HG03196 (cell line): ENCODE data around the gene RFTN1.

Experiments used
- ATAC-seq: cut with Tn5 transposase; IDR thresholded peaks from one replicate; pipeline ENCODE4 v1.9.1; 2021; ENCODE audit not compliant: unreplicated experiment

The RFTN1 gene

DNA sequence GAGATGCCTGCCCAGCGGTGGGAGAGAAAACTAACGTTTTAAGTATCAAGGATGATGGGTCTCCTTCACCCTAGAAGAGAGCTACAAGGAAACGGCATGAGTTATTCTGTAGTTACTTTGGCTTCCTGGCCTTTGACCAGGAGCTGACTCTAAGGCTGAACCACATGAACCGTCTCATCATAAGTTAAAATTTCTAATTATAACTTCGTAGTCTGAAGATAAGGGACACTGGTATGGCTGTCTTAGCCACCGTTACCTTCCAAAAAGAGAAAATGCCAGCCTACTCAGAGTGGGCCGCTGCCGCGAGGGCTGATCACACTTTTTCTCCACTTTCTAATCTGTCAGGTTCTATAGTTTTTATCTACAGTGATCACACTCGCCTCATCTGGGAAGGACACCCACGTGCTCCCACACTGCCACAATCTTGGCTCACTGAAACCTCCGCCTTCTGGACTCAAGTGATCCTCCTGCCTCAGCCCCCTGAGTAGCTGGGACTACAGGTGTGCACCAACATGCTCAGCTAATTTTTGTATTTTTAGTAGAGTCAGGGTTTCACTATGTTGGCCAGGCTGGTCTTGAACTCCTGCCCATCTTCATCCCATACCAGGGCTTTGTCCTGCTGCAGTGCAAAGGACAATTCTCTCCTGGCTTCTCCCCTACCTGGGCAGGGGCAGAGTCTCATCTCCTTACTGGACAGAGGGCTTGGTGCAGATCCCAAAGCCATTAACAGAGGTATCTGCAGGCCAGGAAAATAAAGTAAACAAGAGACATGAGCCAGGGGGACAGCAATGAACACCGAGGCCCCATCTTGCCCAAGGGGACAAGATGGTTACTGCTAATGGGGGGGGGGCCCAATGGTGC, 73.4 kb downstream of the RFTN1 start:
- ATAC-seq, result no peak

DNA sequence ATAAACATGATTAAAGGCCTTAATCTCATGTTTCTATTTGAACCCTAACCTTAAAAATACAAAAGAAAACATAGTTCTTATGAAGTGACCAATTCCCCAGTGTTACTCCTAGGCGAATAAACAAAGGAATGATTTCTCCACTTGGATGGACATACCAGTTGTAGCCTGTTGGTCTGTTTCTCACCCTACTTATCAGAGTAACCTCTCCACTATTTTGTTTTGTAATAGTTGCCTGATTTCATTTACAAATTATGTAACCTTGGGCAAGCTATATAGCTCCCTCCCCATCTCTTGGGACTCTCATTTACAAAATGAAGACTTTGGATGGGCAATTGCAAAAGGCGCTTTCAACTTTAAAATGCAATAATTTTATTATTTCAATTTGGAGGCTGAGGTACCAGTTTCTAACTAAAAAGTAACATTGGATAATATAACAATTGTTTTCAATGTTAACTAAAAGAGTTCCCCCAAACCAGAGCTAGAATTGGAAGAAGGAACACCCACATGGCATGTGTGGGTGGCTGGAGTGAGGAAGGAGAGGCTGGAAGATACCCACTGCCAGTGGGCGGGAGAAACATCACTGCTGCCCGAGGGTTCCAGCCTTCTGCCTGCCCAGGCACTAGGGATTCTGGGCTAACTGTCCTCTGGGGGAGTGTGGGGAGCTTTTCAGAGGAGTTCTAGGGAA, 74.2 kb downstream of the RFTN1 start:
- ATAC-seq, result no peak

- no peak for ATAC-seq
Measured at GRCh38 chr3:16437640-16438039, 75.9 kb downstream of the RFTN1 start.

DNA sequence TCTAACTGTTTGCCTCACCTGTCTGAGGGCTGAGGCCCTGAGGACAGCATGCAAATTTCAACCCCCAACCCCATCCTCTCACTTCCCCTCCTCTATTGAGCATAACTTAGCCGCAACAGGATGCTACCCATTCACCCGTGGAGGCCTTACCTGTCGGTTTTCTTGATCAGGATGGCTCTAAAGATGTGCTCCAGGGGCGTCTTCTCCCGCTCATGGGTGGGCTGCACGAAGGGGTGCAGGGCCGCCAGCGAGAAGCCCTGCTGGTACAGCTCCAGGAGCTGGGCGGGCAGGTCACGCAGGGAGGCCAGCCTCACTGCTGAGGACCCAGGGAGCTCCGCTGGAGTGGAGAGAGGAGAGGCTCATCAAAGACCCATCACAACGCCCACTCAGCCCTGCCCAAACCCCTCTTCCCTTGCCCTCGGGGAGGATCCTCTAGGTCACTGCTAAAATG, 79.8 kb downstream of the RFTN1 start:
- ATAC-seq, result peak; percentile 71

DNA sequence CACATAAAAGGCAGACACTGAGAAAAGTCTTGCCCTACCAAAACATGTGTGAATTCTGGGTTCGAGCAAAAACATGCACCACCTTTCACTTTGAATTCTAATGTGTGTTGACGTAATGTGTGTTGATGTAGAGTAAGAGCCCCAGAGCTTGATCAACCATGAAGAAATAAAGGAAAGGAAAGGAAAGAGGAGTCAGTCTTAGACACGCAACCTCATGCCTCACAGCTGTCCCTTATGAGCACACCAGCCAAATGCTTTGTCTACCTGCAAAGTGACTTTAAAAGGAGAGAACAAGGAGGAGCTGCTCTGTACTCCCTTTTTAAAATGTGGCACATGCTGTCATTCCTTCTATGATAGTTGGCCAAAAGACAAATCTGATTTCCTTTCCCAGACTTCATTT, 80.8 kb downstream of the RFTN1 start:
- ATAC-seq, result no peak

GRCh38 chr3:16430717-16431630, 82.5 kb downstream of the RFTN1 start:
- peak; percentile 55 for ATAC-seq

- ATAC-seq, result no peak
Measured at GRCh38 chr3:16429086-16429485, 84.4 kb downstream of the RFTN1 start.

GRCh38 chr3:16428612-16429011, 84.9 kb downstream of the RFTN1 start:
- ATAC-seq, result no peak

GRCh38 chr3:16427103-16427965, 86.2 kb downstream of the RFTN1 start:
- no peak for ATAC-seq

DNA sequence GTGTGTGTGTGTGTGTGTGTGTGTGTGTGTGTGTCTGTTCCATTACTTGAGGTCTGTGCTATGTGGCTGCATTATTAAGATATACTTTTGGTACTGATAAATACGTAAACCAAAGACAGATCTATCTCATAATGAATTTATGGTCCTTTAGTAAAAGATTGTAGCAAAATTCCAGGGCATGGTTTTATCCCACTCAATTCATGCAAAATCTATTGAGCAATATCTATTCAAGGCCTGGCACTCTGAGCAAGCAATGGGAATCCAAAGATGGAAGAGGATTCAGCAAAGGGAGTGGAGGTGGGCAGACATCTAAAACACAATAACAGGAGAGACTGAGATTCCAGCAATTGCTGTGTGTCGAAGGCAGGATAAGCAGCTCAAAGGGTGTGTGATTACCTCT, 86.8 kb downstream of the RFTN1 start:
- no peak for ATAC-seq

GRCh38 chr3:16426029-16426400, 87.5 kb downstream of the RFTN1 start:
- ATAC-seq, result no peak

DNA sequence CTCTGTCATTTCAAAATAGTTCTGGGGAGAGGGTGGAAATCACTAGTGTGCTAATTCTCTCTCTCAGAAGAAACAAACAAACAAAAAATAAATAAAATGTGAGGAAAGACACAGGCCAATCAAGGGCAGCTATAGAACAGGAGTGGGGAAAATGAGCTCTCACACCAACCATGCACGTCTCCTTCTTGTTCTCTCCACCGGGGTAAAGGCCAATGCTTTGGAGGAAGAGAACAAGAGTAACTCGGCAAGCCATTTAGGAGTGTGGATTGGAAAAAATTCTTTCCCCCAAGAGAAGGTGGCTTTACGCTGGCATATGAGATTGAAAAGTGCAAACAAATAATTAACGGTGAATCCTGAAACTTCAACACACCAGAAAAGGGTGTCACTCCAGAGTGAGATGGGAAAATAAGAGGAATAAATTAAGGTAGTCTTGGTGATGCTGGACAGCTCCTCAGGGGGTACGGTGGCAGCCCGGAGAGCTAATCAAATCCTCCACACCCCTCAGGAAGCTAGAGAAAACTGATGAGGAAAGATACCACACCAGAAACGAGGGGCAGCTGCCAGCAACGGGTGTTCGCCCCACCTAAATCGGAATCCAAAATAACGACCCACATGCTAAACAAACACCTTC, 88.0 kb downstream of the RFTN1 start:
- ATAC-seq, result no peak

DNA sequence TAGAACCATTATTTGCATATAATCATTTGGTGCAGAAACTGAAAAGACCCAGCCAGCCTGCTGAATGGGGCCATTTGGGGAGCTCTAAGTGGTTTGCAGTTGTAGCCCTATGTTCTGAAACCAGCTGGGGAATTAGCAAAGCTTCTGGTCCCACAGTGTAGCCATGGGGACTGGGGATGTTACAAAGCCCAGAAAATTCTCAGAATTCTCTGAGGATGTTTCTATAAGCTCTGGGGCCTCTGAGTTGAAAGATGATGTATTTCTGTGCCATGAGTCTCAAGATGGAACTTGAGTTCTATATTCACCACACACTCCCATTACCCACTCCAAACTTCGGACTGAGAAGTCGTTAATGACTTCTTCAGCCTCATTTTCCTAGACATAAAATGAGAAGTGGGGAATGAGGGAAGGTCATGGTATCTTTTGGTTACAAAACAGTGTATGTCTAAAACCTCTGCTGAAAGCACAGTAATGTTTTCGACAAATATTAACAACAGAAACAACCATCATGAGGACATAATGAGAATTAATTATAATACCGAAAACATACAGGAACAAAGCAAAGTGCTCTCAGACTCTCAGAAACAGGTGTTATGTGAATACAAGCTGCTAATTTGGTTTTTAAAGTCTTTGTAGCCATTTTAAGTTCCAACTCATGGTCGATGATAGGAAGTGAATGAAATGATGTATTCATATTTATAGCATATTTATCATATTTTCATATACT, 89.4 kb downstream of the RFTN1 start:
- peak; percentile 75 for ATAC-seq

GRCh38 chr3:16423298-16423697, 90.2 kb downstream of the RFTN1 start:
- ATAC-seq, result no peak

DNA sequence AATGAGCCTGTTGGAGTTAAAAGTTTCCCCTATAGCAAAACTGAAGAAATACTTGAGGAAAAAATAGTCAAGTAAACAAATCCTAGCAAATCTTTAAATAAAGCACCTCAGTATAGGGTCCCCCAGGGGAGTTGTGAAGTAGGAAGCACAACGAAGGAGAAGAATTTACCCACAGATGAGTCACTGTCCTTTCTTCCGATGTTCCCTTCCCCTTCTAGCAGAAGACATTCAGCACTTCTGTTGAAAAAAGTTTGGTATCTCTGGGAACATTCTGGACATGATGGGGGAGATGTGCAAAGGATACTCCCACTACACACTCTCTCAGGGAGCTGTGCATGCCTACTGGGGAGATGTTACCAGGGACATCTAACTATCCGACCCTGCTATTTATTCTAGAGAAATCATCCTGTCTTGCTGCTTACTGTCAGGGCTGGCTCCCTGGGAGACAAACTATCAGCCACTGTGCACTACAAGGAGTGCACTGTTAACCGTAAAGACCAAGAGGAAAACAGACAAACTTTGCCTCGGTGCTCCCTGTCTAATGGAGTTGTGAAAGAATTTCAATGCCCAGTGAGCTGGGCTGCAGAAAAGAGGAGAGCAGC, 93.8 kb downstream of the RFTN1 start:
- ATAC-seq, result no peak

- no peak for ATAC-seq
Measured at GRCh38 chr3:16417945-16418739, 95.4 kb downstream of the RFTN1 start.

DNA sequence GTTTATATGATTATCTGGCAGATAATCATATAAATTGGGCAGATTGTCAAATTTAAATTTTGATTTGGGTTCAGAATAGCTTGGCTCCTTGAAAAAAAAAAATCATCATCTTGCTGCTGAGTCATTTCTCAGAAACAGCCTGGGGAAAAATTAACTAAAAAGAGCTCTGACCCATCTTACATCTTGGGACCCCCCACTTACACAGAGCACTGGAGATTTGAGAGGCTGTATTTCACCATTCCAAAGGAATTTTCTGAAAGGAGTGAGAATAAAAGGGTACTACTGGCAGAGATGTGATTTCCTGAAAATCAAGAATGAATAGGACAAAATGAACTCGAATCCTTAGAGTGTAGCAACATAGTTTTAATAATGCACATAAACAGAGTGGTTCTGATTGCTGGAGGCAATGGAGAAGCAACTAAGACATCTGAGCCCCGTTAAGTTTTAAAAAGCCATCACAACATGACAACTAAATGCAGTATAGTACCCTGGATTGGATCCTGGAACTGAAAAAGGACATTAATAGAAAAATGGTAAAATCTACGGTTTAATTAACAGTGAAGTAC, 97.5 kb downstream of the RFTN1 start:
- no peak for ATAC-seq

DNA sequence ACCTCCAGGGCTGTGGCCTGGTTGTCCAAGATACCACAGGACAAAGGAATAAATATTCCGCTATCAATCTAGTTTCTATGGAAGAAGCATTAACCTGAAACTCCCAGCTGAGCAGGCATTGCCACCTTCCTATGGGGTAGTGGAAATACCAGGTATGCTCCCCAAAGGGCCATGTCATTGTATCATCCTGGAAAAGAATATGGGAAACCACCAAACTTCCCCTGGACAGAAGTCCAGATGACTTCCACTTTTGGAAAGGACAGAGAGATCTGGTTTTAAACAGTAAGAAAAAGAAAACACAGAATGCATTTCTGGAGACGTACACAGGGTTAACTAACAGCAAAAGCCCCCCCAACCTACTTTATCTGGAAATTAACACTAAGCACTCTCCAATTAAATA, 100.2 kb downstream of the RFTN1 start:
- no peak for ATAC-seq
